Endothelial cell of umbilical vein (primary cell): ENCODE results near the gene TMPRSS6. TPM values are rescaled to one million over a fixed set of nuclear protein-coding genes. Genes with fewer than 3 reads are reported as not detected.

ENCODE experiments used
- BruUV-seq: library from RNA; stranded (reverse); fragments of 400-500 nt; replicated peaks from 2 replicates; lab custom pipeline; 2021; lab: Mats Ljungman, UMichigan
- CTCF ChIA-PET: fragments of 300-600, 350-600 bp; sonication (Branson Sonifier 250); formaldehyde crosslinking; loops from one replicate; lab custom pipeline; 2021; ENCODE audit warnings: antibody characterized with exemption, inconsistent platforms; lab: Charles Lee
- POLR2A ChIA-PET: fragments of 300-600, 350-600 bp; sonication (Branson Sonifier 250); formaldehyde crosslinking; loops from one replicate; lab custom pipeline; 2021; ENCODE audit warnings: antibody characterized with exemption, inconsistent platforms; lab: Charles Lee
- DNase-seq: peaks from one replicate; pipeline ENCODE4 v3.0.0-alpha.2; 2011; ENCODE audit warnings: low read depth, low spot score
- FAIRE-seq: peaks from 2 replicates; lab custom pipeline; 2011; peaks lifted over from hg19 to GRCh38; lab: Jason Lieb, UNC
- H2AFZ ChIP-seq: 2 replicates; pipeline ENCODE4 v1.6.0; 2012; ENCODE audit warnings: low read depth, low read length, control low read depth, inconsistent platforms
- H3K27ac ChIP-seq: 2 replicates; pipeline ENCODE4 v1.5.1; 2011; ENCODE audit warnings: low read depth, mild to moderate bottlenecking, control low read depth, low read length, moderate library complexity; ENCODE audit not compliant: insufficient read depth
- H3K27me3 ChIP-seq, 2 experiments: 2 replicates each; pipeline versions ENCODE4 v1.6.0 to v1.6.1; 2011; ENCODE audit warnings: low read length in 2 of 2, mixed read lengths in 1 of 2; ENCODE audit not compliant: control insufficient read depth in 2 of 2, insufficient read depth in 2 of 2
- H3K36me3 ChIP-seq, 2 experiments: 2 replicates in 1 of 2; 3 replicates in 1 of 2; pipeline ENCODE4 v1.5.1; 2011; ENCODE audit warnings: low read length in 2 of 2, mild to moderate bottlenecking in 1 of 2, moderate library complexity in 1 of 2; ENCODE audit not compliant: control insufficient read depth in 2 of 2, insufficient read depth in 2 of 2; ENCODE audit errors: extremely low read depth in 1 of 2
- H3K4me1 ChIP-seq: 3 replicates; pipeline ENCODE4 v1.5.1; 2011; ENCODE audit warnings: mild to moderate bottlenecking, low read length; ENCODE audit not compliant: control insufficient read depth, insufficient read depth; ENCODE audit errors: extremely low read depth
- H3K4me2 ChIP-seq: 2 replicates; pipeline ENCODE4 v1.6.1; 2011; ENCODE audit warnings: low read length, control low read depth, mixed read lengths; ENCODE audit not compliant: insufficient read depth
- H3K4me3 ChIP-seq, 3 experiments: fragments of 200-600 bp in 1 of 3; sonication (generic), shearing (Covaris generic) in 1 of 3; replicated peaks in 1 of 3; 2 replicates each; pipeline ENCODE4 v1.5.1; 2011 to 2016; ENCODE audit warnings: control low read depth in 3 of 3, low read length in 3 of 3, mild to moderate bottlenecking in 2 of 3, inconsistent platforms in 1 of 3, low read depth in 1 of 3, moderate library complexity in 1 of 3; ENCODE audit not compliant: insufficient read depth in 1 of 3
- H3K79me2 ChIP-seq: 2 replicates; pipeline ENCODE4 v1.6.0; 2012; ENCODE audit warnings: low read length, inconsistent platforms; ENCODE audit not compliant: control insufficient read depth, insufficient read depth
- H3K9ac ChIP-seq: replicated peaks from 2 replicates; pipeline ENCODE3; 2011; ENCODE audit warnings: low read length, control low read depth; ENCODE audit not compliant: insufficient read depth; ENCODE audit errors: extremely low read depth
- H3K9me1 ChIP-seq: replicated peaks from 3 replicates; pipeline ENCODE4 v1.6.0; 2011; ENCODE audit warnings: mild to moderate bottlenecking, low read length; ENCODE audit not compliant: control insufficient read depth, insufficient read depth; ENCODE audit errors: extremely low read depth
- H3K9me3 ChIP-seq: replicated peaks from 2 replicates; pipeline ENCODE4 v1.5.1; 2012; ENCODE audit warnings: low read length, inconsistent platforms; ENCODE audit not compliant: control insufficient read depth, insufficient read depth
- H4K20me1 ChIP-seq: replicated peaks from 2 replicates; pipeline ENCODE3; 2011; ENCODE audit warnings: mild to moderate bottlenecking, low read length; ENCODE audit not compliant: control insufficient read depth, insufficient read depth; ENCODE audit errors: extremely low read depth
- CTCF ChIP-seq, 2 donors: IDR thresholded peaks; 1 replicate in 1 of 2; 2 replicates in 1 of 2; pipeline ENCODE4 v1.5.1; 2011; ENCODE audit warnings: low read length in 2 of 2, mild to moderate bottlenecking in 2 of 2, moderate library complexity in 2 of 2, control low read depth in 1 of 2, inconsistent platforms in 1 of 2, low read depth in 1 of 2; ENCODE audit not compliant: insufficient read depth in 1 of 2; ENCODE audit errors: extremely low read depth in 1 of 2
- EZH2 ChIP-seq: IDR thresholded peaks from 2 replicates; pipeline ENCODE4 v1.6.1; 2012; ENCODE audit warnings: borderline replicate concordance, low read depth, mild to moderate bottlenecking, moderate library complexity, low read length, inconsistent platforms; ENCODE audit not compliant: severe bottlenecking
- FOS ChIP-seq: IDR thresholded peaks from 2 replicates; pipeline ENCODE4 v1.6.1; 2011; ENCODE audit warnings: mild to moderate bottlenecking, low read length, moderate library complexity, borderline replicate concordance; ENCODE audit not compliant: insufficient read depth
- GATA2 ChIP-seq: IDR thresholded peaks from 2 replicates; pipeline ENCODE4 v1.7.0; 2011; ENCODE audit warnings: low read depth, mild to moderate bottlenecking, moderate library complexity, mixed read lengths, low read length; ENCODE audit not compliant: insufficient read length, insufficient read depth
- JUN ChIP-seq: IDR thresholded peaks from 2 replicates; pipeline ENCODE4 v1.6.1; 2011; ENCODE audit warnings: borderline replicate concordance, low read depth; ENCODE audit not compliant: insufficient read length, insufficient read depth
- MAX ChIP-seq: IDR thresholded peaks from 2 replicates; pipeline ENCODE4 v1.6.1; 2011; ENCODE audit not compliant: insufficient read depth, insufficient read length
- MYC ChIP-seq: IDR thresholded peaks from one replicate; pipeline ENCODE4 v1.6.1; 2011; ENCODE audit warnings: mild to moderate bottlenecking, low read depth, low read length
- POLR2AphosphoS5 ChIP-seq: IDR thresholded peaks from 2 replicates; pipeline ENCODE4 v1.6.1; 2012; ENCODE audit warnings: low read depth, mild to moderate bottlenecking, control low read depth, low read length, moderate library complexity; ENCODE audit not compliant: insufficient read depth
- dilution Hi-C: fragments of 300-500 bp; cut with MboI; formaldehyde crosslinking; loops from one replicate; pipeline ENCODE4 v1.15.0; 2019; ENCODE audit warnings: low sequenced_read_pairs; ENCODE audit not compliant: extremely low pct_ligation_motif_present
- intact Hi-C: fragments of 100-400 bp; cut with micrococcal nuclease; formaldehyde crosslinking; loops from one replicate; pipeline ENCODE4 v1.10.0; 2022
- polyA plus RNA-seq, 4 experiments: library from polyadenylated mRNA; depleted of rRNA in 3 of 4; stranded (reverse) in 3 of 4; unstranded in 1 of 4; fragments of >200 nt; gene quantifications; 2 replicates each; pipeline versions ENCODE4 v1.2.1 to v1.2.3, GENCODE V29; 2011 to 2012; ENCODE audit warnings: missing spikeins in 1 of 4
- total RNA-seq: library from RNA; stranded (reverse); gene quantifications from 2 replicates; pipeline ENCODE4 v1.2.3, GENCODE V29; 2021

TMPRSS6 gene
- total and polyA plus RNA-seq, 2 donors (not counting 3 experiments of a cell fraction or from before 2014, with no cell fraction given): not detected

- Histone ChIP-seq H3K27me3 (no peaks in the 10 kb centered on the region), H3K36me3 (peaks cover 1 to 32% of the 10 kb centered on the region in 2 experiments), H3K9me1 (no peaks in the 10 kb centered on the region), H3K9ac (no peak overlapping the region), H3K27ac (no peak overlapping the region), H4K20me1 (no peaks in the 10 kb centered on the region), H3K4me2 (no peak overlapping the region), H3K9me3 (no peaks in the 10 kb centered on the region), H2AFZ (no peak overlapping the region), H3K79me2 (peaks cover 3% of the 10 kb centered on the region), H3K4me1 (peaks cover 7% of the 10 kb centered on the region), H3K4me3 (no peak overlapping the region)
- TF ChIP-seq JUN (no peak), FOS (no peak), MAX (no peak), GATA2 (no peak), POLR2AphosphoS5 (no peak)
- CTCF ChIA-PET: no interaction called here
- dilution Hi-C loops: no loop called here
- POLR2A ChIA-PET: no interaction called here
- intact Hi-C loops: no loop called here
- DNase-seq (no peak), FAIRE-seq (no peak)
- BruUV-seq: no TSS peak
Measured at GRCh38 chr22:37054056-37054395, 55.5 kb downstream of the TMPRSS6 start.

- Histone ChIP-seq H3K4me2 (no peak overlapping the region), H2AFZ (no peak overlapping the region), H3K27ac (no peak overlapping the region), H3K9me3 (no peaks in the 10 kb centered on the region), H3K9ac (no peak overlapping the region), H3K4me1 (peaks cover 7% of the 10 kb centered on the region), H3K4me3 (no peak overlapping the region), H3K36me3 (peaks cover 0 to 32% of the 10 kb centered on the region in 2 experiments), H3K9me1 (no peaks in the 10 kb centered on the region), H3K27me3 (no peaks in the 10 kb centered on the region), H4K20me1 (no peaks in the 10 kb centered on the region), H3K79me2 (peaks cover 3% of the 10 kb centered on the region)
- POLR2A ChIA-PET: no interaction called here
- no peak for DNase-seq
- dilution Hi-C loops: no loop called here
- BruUV-seq: no TSS peak
- FAIRE-seq: no peak
- TF ChIP-seq JUN: no peak
- no peak for TF ChIP-seq CTCF (IDR thresholded peaks at IDR 0.05; ENCODE audit: extremely low read depth in 1 of 2, insufficient read depth in 1 of 2, low read depth in 1 of 2, low read length in 2 of 2)
- no peak for TF ChIP-seq MYC
- TF ChIP-seq EZH2: no peak
- no peak for TF ChIP-seq GATA2
- intact Hi-C loops: no loop called here
- CTCF ChIA-PET: no interaction called here
Measured at GRCh38 chr22:37053310-37054055, 56.0 kb downstream of the TMPRSS6 start.
